ENCODE data around the gene BAIAP2.
A peak's percentile ranks its signal among the peaks of the same experiment; 100 is the strongest.

Gene BAIAP2

DNA sequence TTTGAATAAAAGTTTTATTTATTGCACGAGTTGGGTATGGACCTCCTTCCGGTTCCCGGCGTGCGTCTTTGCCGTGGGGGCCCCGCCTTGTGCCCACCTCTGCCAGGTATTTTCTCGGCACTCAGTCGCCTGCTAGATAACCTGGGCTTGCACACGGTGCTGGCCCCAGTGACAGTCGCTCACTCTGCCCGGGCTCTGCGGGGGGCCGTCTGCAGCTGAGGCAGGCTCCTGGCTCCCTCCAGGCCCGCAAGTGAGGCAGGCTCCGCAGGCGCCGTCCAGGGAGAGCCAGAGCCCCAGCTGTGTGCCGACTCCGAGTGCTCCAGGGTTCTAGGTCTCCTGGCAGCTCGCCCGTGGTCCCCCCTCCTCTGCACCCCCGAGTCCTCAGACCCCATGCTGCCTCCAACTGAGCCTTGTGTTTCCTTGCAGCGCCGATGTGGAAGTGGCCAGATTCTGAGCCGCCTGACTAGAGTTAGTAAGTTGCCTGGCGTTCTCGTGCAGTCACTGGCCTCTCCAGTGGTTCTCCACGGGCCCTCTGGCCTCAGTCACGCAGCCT lies 75.6 kb downstream of the BAIAP2 start:
- TF ChIP-seq ZFX (IDR thresholded peaks at IDR 0.05; ENCODE audit: borderline replicate concordance): no peak
- TF ChIP-seq, protein P1, sequence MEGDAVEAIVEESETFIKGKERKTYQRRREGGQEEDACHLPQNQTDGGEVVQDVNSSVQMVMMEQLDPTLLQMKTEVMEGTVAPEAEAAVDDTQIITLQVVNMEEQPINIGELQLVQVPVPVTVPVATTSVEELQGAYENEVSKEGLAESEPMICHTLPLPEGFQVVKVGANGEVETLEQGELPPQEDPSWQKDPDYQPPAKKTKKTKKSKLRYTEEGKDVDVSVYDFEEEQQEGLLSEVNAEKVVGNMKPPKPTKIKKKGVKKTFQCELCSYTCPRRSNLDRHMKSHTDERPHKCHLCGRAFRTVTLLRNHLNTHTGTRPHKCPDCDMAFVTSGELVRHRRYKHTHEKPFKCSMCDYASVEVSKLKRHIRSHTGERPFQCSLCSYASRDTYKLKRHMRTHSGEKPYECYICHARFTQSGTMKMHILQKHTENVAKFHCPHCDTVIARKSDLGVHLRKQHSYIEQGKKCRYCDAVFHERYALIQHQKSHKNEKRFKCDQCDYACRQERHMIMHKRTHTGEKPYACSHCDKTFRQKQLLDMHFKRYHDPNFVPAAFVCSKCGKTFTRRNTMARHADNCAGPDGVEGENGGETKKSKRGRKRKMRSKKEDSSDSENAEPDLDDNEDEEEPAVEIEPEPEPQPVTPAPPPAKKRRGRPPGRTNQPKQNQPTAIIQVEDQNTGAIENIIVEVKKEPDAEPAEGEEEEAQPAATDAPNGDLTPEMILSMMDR (IDR thresholded peaks at IDR 0.05): no peak
- H3K27ac ChIP-seq: no peak overlapping the region

DNA sequence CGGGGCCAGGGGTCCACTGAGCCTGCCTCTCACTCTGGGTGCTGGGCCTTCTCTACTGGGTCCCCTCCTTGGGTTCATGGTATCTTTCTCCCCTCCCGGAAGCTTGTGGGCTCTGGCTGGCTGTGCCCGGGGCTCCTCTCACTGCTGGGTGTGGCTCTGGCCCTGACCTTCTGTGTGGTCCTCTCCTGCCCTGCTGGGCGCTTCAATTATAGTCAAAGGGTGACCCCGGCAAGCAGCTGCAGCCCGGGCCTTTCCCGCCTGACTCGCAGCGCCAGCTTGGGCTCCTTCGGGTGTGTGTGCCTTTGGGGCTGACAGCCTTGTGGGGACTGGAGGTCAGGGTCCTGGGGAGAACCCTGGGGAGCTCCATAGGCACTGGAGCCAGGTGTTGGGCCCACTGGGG lies 76.1 kb downstream of the BAIAP2 start:
- TF ChIP-seq ZFX (IDR thresholded peaks at IDR 0.05; ENCODE audit: borderline replicate concordance): no peak
- H3K27ac ChIP-seq: no peak overlapping the region

DNA sequence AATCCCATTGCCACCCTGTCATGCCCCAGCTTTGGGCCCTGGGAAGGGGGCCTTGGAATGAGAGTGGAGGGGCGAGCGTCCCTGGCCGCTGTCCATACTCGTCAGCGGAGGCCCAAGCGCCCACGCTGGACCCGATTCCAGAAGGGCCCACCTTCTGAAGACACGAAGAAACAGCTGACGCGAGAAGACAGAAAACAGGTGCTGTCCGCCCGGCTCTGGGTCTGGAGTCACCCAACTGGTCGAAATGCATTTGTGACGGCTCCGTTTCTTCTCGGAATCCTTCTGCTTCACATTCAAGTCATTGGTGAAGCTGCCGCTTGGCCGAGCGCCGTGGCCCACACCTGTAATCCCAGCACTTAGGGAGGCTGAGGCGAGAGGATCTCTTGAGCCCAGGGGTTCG lies 77.5 kb downstream of the BAIAP2 start:
- H3K27ac ChIP-seq: no peak overlapping the region
- no peak for TF ChIP-seq ZFX (IDR thresholded peaks at IDR 0.05; ENCODE audit: borderline replicate concordance)
- TF ChIP-seq, protein P1 (IDR thresholded peaks at IDR 0.05): no peak

DNA sequence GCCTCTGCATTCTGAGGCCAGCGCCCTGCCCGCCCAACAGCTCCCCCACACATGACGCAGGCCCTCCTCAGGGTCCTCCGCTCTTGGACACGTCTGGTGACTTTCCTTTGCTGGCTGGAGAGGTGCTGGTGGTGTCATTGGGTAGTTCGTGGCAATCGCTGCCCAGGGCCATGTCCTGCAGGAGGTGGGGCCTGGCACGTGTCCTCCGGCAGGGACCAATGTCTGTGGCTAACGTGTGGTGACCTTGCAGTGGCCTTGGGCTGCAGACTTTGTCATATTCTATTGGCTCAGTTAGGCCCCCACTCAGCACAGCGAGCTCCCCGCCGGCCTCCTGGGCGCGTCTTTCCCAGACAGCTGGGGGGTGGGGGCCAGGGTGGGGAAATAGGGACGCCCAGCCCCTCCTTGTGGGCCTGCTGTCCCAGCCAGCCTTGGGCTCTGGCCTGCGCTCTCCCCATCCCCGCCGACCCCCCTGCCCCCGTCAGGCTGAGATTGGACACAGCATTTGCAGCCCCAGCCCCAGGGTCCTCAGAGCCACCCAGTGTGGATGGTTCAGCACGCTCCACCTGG lies 78.3 kb downstream of the BAIAP2 start:
- no peak overlapping the region for H3K27ac ChIP-seq

DNA sequence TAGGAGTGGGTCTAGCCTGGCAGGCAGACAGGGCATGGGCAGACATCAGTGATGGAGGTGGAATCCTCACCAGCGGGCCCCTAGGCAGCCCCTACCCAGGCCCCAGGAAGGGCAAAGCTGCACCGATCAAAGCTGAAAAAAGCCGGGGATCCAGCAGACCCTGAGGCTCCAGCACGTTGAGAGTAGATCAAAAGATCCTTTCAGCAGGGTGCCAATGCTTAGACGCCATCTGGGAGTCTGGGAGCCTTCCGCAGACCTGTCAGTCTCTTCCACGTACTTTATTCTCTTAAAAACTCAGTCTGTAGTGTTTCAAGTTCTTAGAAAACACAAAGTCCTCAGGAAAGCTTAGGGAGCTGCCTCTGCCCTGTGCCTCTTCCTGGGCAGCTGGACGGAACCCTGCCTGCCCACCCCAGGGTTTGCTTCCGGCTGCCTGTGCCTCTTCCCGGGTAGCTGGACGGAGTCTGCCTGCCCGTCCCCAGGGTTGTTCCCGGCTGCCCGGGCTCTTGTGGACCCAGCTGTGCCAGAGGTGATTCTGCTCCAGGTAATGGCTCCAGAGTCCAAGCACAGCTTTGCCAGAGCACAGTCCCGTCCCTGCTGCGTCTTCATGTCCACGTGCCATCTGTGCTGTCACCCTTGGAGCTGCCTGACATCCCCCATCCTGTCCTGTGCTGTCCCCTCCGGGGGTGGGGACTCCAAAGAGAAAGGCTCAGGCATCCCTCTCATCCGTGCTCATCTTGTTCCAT lies 79.6 kb downstream of the BAIAP2 start:
- no peak overlapping the region for H3K27ac ChIP-seq

More for the DNA sequence above, 78.3 kb downstream of the BAIAP2 start:
- TF ChIP-seq ZFX (IDR thresholded peaks at IDR 0.05; ENCODE audit: borderline replicate concordance): no peak
- TF ChIP-seq, protein P1 (IDR thresholded peaks at IDR 0.05): no peak

DNA sequence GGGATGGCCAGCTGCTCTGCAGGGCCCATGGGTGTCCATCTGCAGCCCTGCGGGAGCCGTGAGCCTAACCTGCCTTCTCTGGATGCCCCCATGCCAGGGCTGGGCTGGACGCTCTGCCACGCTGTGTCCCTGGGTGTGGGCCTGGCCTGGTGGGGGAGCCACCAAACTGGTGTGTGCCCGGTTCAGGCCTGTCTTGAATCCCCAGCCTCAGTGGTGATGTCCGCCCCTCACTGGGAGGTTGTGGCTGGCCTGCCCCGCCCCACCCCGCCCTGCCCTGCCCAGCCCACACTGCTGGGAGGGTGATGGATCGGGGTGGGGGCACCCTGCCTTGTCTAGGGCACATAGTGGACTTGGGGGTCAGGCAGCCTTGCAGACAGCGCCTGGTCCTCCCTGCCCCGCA lies 80.3 kb downstream of the BAIAP2 start:
- no peak for TF ChIP-seq ZFX (IDR thresholded peaks at IDR 0.05; ENCODE audit: borderline replicate concordance)
- TF ChIP-seq, protein P1 (IDR thresholded peaks at IDR 0.05): no peak
- no peak overlapping the region for H3K27ac ChIP-seq

More for the DNA sequence above, 79.6 kb downstream of the BAIAP2 start:
- no peak for TF ChIP-seq ZFX (IDR thresholded peaks at IDR 0.05; ENCODE audit: borderline replicate concordance)

DNA sequence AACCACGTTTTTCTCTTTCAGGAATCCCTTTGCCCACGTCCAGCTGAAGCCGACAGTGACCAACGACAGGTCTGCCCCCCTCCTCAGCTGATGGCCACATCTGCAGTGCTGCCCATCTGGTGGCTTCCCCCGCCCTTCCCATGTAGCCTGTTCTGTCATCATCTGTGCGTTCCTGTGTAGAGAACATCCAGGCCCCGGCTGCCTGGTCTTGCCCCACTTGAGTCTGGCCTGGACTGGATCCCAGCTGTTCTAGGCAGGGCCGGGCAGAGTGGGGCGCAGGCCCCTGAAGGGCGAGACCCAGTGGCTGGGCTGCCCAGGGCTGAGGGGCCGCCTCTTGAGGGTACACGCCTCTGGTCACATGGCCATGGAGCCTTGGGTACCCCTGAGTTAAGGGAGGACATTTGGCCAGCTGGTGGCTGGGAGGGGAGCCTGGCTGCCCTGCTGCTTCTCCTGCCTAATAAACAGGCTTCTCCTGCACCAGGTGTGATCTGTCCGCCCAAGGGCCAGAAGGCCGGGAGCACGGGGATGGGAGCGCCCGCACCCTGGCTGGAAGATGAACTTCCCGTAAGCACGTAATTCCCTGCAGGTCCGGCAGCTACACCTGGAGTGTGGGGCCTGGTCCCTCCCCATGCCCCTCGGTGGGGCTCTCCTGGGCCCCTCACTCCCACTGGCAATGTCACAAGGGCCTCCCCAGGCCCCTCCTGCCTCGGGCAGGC lies 81.0 kb downstream of the BAIAP2 start:
- no peak for TF ChIP-seq ZFX (IDR thresholded peaks at IDR 0.05; ENCODE audit: borderline replicate concordance)
- TF ChIP-seq, protein P1 (IDR thresholded peaks at IDR 0.05): no peak
- 0 out of 2 replicates have a peak overlapping the region, but pooled peaks have one; percentile 66 for H3K27ac ChIP-seq

DNA sequence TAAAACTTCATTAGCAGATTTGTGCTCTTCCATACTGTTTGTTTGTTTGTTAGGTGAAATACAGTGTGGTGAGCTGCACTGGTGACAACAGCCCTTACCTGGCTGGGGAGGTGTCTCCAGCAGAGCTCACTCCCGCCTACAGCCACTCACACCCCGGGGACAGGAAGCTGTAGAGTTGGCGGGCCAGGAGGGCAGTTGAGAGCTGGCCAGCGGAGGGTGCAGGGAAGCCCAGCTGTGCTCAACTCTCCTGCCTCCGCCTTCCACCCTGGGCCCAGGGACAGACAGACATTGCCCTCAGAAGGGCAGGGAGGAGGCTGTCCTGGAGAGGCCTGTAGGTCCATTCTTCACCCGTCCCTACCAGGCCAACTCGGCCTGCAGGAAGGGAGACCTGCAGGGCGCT lies 81.8 kb downstream of the BAIAP2 start:
- H3K27ac ChIP-seq: peak overlapping the region; percentile 66; the same call in 1 of the 2 replicates
- TF ChIP-seq, protein P1 (IDR thresholded peaks at IDR 0.05): no peak
